Measurements from ENCODE around the gene STON1.

- no peak for TF ChIP-seq CTCF (IDR thresholded peaks at IDR 0.05)
- no peak for TF ChIP-seq POLR2AphosphoS5 (IDR thresholded peaks at IDR 0.05)
Observed at GRCh38 chr2:48607307-48608014, 77.5 kb downstream of the STON1 start.

Measured in prostate gland (tissue), 2 donors.